Endometrial microvascular endothelial cells (primary cell): ENCODE measurements around the gene FRA10AC1. TPM values are rescaled to one million over a fixed set of nuclear protein-coding genes. Genes with fewer than 3 reads are reported as not detected.

Experiments
- in situ Hi-C: cut with HindIII; loops from 2 replicates; pipeline ENCODE4 v1.10.0; 2017; ENCODE audit warnings: low sequenced_read_pairs, low pct_unique_long_range_greater_than_20kb; ENCODE audit errors: inconsistent ontology term
- total RNA-seq: library from RNA; depleted of rRNA; stranded (reverse); fragments of >200 nt; gene quantifications from one replicate; pipeline ENCODE4 v1.2.3, GENCODE V29; 2015; ENCODE audit errors: inconsistent ontology term

The FRA10AC1 gene, protein sequence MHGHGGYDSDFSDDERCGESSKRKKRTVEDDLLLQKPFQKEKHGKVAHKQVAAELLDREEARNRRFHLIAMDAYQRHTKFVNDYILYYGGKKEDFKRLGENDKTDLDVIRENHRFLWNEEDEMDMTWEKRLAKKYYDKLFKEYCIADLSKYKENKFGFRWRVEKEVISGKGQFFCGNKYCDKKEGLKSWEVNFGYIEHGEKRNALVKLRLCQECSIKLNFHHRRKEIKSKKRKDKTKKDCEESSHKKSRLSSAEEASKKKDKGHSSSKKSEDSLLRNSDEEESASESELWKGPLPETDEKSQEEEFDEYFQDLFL
- total RNA-seq = 2.6 TPM

DNA sequence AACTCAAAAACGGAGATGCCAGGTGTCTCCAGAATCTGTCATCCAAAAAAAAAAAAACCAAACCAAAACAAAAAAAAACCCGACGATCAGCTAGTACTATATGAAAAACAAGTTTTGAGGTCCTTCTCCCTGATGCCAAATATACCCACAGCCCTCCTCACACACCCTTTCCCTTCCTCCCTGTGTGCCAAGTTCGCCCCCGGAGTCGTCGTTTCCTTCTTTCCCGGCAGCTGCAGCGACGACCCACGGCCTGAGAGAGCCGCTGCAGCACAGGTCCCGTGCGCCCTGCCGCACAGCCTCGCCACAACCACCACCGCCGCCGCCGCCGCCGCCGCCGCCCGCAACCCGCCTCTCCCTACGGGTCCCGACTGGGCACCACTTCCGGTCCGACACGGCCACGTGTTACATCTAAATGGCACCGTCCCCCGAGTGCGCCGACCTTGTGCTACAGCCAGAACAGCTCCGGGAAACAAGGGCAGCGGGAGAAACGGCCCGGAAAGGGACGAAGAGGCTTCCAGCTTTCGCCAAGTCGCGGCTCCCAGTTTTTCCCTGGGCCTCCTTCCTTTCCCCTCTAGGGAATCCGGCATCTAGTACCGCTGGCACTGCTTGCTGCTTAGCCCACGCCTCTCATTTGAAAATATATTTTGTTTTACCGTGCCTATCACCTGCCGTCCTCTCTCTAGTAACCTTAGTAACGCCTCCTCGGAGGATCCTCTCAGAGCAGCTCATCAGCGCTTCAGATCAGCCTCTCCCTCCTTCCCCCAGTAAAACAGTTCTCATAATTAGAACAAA is at the start of gene FRA10AC1:
FRA10AC1 (minus strand) TSS at position 383 of the 792 bp plus-strand sequence. CDS start 2,486 bp downstream, outside the sequence.
- in situ Hi-C loops = no loop called here

DNA sequence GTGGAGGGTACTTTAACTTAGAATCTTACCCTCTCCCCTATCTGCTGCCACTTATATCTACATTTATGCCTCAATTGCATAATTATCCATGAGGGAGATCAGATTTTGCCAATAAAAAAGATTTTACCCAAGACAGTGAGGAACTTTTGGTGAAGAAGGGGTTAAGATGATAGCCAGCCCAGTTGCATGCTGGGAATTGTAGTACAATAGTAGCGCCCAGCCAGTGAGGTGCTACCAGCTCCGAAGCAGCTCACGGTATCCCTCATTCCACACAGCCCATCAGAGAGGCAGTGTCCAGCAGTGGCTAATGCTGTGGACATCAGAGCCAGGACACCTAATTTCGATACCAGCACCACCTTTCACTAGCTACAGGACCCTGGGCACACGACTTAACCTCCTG is 49.4 kb upstream of the FRA10AC1 start:
- in situ Hi-C loops = no loop called here

DNA sequence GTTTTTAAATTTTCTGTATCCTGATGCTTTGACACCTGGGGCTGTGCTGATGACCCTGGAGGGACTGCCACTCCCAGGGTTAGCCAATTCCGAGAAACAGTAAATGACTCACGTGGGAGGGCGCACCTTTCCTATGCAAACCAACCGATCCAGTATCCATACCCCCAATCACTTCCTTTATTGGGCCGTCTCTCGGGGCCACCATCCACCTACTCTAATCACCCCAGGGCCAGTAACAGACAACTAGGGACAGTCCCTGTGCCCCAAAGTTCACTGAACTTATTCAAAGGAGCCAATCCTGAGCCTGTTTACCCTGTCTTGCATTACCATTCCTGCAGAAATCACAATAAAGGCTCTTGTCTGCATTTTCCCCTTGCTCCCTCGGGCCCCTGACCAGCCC is 48.7 kb upstream of the FRA10AC1 start:
- in situ Hi-C loops = no loop called here

DNA sequence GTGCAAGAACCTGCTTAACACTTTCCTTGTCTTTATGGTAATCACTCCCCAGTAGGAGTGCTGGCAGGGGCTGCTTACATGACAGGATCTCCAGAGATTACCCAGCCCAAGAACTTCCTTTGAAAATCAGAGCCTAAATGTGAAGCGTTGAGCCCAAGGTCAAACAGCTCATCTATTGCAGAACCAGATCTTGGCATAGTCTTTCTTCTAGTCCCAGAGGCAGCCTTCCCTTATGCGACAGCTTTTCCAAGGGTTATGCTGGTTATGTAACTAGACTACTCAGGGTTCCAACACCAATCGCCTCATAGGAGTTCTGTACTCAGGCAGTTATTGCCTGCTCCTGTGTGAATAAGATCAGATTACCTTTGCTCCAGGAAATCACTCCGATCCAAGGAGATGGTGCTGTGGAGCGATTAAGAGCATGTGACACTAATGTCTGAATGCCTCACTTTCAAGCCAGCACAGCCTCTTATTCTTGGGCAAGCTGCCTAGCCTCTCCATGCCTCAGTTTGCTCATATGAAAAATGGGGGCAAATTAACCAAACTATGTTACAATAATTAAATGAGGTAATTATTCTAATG is 46.9 kb upstream of the FRA10AC1 start:
- in situ Hi-C loops = no loop called here

- in situ Hi-C loops = no loop called here
These were observed 44.5 kb upstream of the FRA10AC1 start for GRCh38 chr10:93746844-93747284.

GRCh38 chr10:93745408-93746065 is 43.1 kb upstream of the FRA10AC1 start:
- in situ Hi-C loops = no loop called here

DNA sequence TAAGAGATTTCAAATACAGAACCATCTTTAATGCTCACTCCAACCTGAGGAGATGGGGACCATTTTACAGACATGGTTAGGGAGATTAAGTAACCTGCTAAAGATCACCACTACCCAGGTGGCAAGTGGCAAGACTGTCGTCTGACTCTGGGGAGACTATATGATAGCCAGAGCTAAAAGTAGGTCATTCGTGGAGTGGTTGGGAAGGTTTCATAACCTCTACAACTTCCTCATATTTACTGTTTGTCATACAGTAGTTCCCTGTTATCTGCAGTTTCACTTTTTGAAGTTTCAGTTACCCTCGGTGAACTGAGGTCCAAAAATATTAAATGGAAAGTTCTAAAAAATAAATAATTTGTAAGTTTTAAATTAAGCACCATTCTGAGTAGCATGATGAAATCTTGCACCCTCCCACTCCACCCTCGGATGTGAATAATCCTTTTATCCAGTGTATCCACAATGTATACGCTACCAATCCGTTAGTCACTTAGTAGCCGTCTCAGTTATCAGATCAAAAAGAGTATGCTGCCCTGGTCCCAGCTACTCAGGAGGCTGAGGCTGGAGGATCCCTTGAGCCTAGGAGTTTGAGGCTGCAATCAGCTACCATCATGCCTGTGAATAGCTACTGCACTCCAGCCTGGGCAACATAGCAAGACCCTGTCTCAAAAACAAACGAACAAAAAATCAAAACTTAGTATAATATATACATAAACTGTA is 40.4 kb upstream of the FRA10AC1 start:
- in situ Hi-C loops = no loop called here

DNA sequence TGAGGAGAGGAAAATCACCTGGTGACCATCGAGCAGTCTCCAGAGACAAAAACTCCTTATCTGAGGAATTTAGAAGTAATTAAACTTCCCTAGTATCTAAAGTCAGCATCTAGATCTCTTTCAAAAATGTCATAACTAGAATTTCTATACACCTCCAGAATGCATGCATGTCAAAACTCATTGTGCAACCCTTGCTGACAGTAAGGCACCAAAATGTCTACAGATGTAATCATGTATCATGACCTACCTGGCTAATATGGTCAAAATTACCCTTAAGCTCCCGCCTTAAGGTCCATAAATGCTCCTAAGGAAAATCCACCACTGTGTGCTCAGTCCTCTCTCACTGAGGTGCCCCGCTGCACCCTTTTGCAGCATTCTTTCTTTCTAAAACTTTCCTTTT is 39.0 kb upstream of the FRA10AC1 start:
- in situ Hi-C loops = no loop called here

DNA sequence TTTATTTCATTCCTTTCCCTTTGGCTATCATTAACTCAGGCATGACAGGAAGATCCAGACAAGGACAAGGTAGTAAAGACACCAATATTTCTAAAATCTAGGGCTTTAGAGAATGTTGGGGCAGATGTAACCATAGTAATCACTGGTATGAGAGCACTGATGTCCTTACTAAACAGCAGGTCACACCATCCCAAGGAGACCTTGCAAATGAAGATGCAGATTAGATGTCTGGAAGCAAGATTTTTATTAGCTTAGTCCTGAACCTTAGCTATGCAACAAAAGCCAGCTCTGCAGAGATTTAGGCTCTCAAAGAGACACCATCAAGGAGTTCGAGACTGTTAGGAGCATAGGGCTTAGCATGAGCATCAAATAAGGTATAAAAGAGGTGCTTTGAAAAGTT is 23.6 kb upstream of the FRA10AC1 start:
- in situ Hi-C loops = no loop called here

GRCh38 chr10:93723153-93723552 is 20.8 kb upstream of the FRA10AC1 start:
- in situ Hi-C loops = no loop called here

- in situ Hi-C loops = no loop called here
These were observed 20.2 kb upstream of the FRA10AC1 start for GRCh38 chr10:93722550-93722949.

DNA sequence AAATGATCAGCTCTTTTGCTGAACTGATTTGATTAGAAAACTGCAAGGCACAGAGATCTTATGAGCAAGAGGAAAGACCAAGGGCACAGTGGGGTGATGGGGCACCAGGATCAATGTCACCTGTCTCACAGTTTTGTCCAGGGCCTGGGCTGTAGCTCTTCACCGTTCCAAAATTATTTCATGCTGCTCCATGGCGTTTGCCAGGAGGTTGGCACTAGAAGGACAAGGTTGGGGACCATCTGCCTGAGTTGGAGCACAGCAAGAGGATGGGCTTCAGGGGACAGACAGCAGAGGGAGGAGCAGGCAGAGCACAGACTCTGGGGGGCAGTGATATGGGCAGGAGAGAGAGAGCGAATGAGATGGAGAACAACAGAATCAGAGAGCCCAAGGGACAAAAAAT is 17.5 kb upstream of the FRA10AC1 start:
- in situ Hi-C loops = no loop called here

- in situ Hi-C loops = no loop called here
These were observed 16.7 kb upstream of the FRA10AC1 start for GRCh38 chr10:93718937-93719725.

- in situ Hi-C loops = no loop called here
These were observed 14.4 kb upstream of the FRA10AC1 start for GRCh38 chr10:93716766-93717165.

- in situ Hi-C loops = no loop called here
These were observed 13.0 kb upstream of the FRA10AC1 start for GRCh38 chr10:93715345-93715744.

DNA sequence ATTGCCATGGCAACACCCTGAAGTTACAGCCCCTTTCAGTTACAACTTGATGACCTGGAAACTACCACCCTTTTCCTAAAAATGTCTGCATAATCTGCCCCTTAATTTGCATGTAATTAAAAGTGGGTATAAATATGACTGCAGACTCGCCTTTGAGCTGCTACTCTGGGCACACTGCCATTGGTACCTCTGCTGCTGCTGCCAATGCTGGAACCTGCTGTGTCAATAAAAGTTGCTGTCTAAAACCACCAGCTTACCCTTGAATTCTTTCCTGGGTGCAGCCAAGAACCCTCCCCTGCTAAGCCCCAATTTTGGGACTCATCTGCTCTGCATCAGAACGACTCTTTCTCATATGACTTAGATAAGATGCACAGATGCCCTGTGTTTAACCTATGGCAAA is 10.2 kb upstream of the FRA10AC1 start:
- in situ Hi-C loops = no loop called here

- in situ Hi-C loops = no loop called here
These were observed 9.5 kb upstream of the FRA10AC1 start for GRCh38 chr10:93711891-93712290.

- in situ Hi-C loops = no loop called here
These were observed 8.0 kb upstream of the FRA10AC1 start for GRCh38 chr10:93710333-93710909.
